Activated CD4-positive, alpha-beta memory T cell treated with anti-CD3 and anti-CD28 coated beads, Interleukin-2, amount 10 ng/mL, durations not matched to agents 7 days and 5 days (primary cell): ENCODE measurements around the gene ZFPM1. TPM values are rescaled to one million over a fixed set of nuclear protein-coding genes. Genes with fewer than 3 reads are reported as not detected.

ENCODE experiments used
- CTCF ChIA-PET: fragments of 350-600 bp; sonication (Branson Sonifier 250); formaldehyde crosslinking; loops from one replicate; lab custom pipeline; 2021; ENCODE audit warnings: antibody characterized with exemption, inconsistent platforms; lab: Charles Lee
- POLR2A ChIA-PET: fragments of 350-600 bp; sonication (Branson Sonifier 250); formaldehyde crosslinking; loops from one replicate; lab custom pipeline; 2021; ENCODE audit warnings: antibody characterized with exemption; lab: Charles Lee
- DNase-seq: peaks from one replicate; pipeline ENCODE4 v3.0.0-alpha.2; 2020
- H3K27ac Mint-ChIP-seq: one replicate; pipeline ENCODE4 v1.8.0; 2021; ENCODE audit warnings: mild to moderate bottlenecking, mixed read lengths
- H3K27me3 Mint-ChIP-seq: one replicate; pipeline ENCODE4 v1.8.0; 2021; ENCODE audit warnings: mixed read lengths
- H3K36me3 Mint-ChIP-seq: one replicate; pipeline ENCODE4 v1.8.0; 2021; ENCODE audit warnings: low read depth, mixed read lengths
- H3K4me1 Mint-ChIP-seq: one replicate; pipeline ENCODE4 v1.8.0; 2021; ENCODE audit warnings: mixed read lengths
- H3K4me3 Mint-ChIP-seq: one replicate; pipeline ENCODE4 v1.8.0; 2021; ENCODE audit warnings: mild to moderate bottlenecking, mixed read lengths
- H3K9me3 Mint-ChIP-seq: one replicate; pipeline ENCODE4 v1.8.0; 2021; ENCODE audit warnings: mixed read lengths
- total RNA-seq, 2 experiments: library from RNA; stranded (reverse); gene quantifications; one replicate each; pipeline ENCODE4 v1.2.3, GENCODE V29; 2021

The ZFPM1 gene
- total RNA-seq, 2 experiments from 2014 or later, result 15.4 to 15.7 TPM

- no peak overlapping the region for H3K4me3 Mint-ChIP-seq
- no peaks in the 10 kb centered on the region for H3K27me3 Mint-ChIP-seq
Measured at GRCh38 chr16:88412766-88413165, 40.3 kb upstream of the ZFPM1 start.

GRCh38 chr16:88413231-88413630 is 39.8 kb upstream of the ZFPM1 start:
- no peak overlapping the region for H3K27ac Mint-ChIP-seq
- CTCF ChIA-PET, result no interaction called here

More at GRCh38 chr16:88412766-88413165, 40.3 kb upstream of the ZFPM1 start:
- H3K4me1 Mint-ChIP-seq, result peaks cover 4% of the 10 kb centered on the region
- no peak for DNase-seq
- CTCF ChIA-PET, result no interaction called here
- H3K9me3 Mint-ChIP-seq, result no peaks in the 10 kb centered on the region
- no peak overlapping the region for H3K27ac Mint-ChIP-seq
- no peaks in the 10 kb centered on the region for H3K36me3 Mint-ChIP-seq
- POLR2A ChIA-PET, result no interaction called here

GRCh38 chr16:88413631-88414030 is 39.4 kb upstream of the ZFPM1 start:
- CTCF ChIA-PET, result no interaction called here
- Mint-ChIP-seq H3K27me3 (no peaks in the 10 kb centered on the region), H3K4me3 (no peak overlapping the region), H3K27ac (no peak overlapping the region), H3K9me3 (no peaks in the 10 kb centered on the region), H3K36me3 (no peaks in the 10 kb centered on the region), H3K4me1 (no peaks in the 10 kb centered on the region)
- POLR2A ChIA-PET, result no interaction called here
- DNase-seq, result no peak

More at GRCh38 chr16:88413231-88413630, 39.8 kb upstream of the ZFPM1 start:
- Mint-ChIP-seq H3K4me3 (no peak overlapping the region), H3K4me1 (no peaks in the 10 kb centered on the region), H3K27me3 (no peaks in the 10 kb centered on the region), H3K36me3 (no peaks in the 10 kb centered on the region), H3K9me3 (no peaks in the 10 kb centered on the region)
- POLR2A ChIA-PET, result no interaction called here
- no peak for DNase-seq

GRCh38 chr16:88414521-88415380 is 38.3 kb upstream of the ZFPM1 start:
- H3K4me1 Mint-ChIP-seq, result no peaks in the 10 kb centered on the region
- H3K27me3 Mint-ChIP-seq, result no peaks in the 10 kb centered on the region
- ChIA-PET POLR2A (interaction anchor here (1.1 kb wide), 1 partner anchor 16 kb away, joined by 3 read pairs; no protein-coding TSS in a partner anchor), CTCF (no interaction called here)
- no peak for DNase-seq
- H3K9me3 Mint-ChIP-seq, result no peaks in the 10 kb centered on the region
- H3K36me3 Mint-ChIP-seq, result no peaks in the 10 kb centered on the region
- H3K27ac Mint-ChIP-seq, result no peak overlapping the region
- H3K4me3 Mint-ChIP-seq, result no peak overlapping the region

- H3K4me1 Mint-ChIP-seq, result no peaks in the 10 kb centered on the region
- no peak for DNase-seq
- ChIA-PET POLR2A (interaction anchor here (1.1 kb wide), 1 partner anchor 15 kb away, joined by 3 read pairs; no protein-coding TSS in a partner anchor), CTCF (no interaction called here)
- no peak overlapping the region for H3K4me3 Mint-ChIP-seq
- no peaks in the 10 kb centered on the region for H3K27me3 Mint-ChIP-seq
- H3K36me3 Mint-ChIP-seq, result no peaks in the 10 kb centered on the region
- no peaks in the 10 kb centered on the region for H3K9me3 Mint-ChIP-seq
- no peak overlapping the region for H3K27ac Mint-ChIP-seq
Measured at GRCh38 chr16:88415381-88415705, 37.7 kb upstream of the ZFPM1 start.

- no peaks in the 10 kb centered on the region for H3K27me3 Mint-ChIP-seq
- H3K36me3 Mint-ChIP-seq, result no peaks in the 10 kb centered on the region
- no peak for DNase-seq
- CTCF ChIA-PET, result no interaction called here
- no peak overlapping the region for H3K27ac Mint-ChIP-seq
- no peaks in the 10 kb centered on the region for H3K9me3 Mint-ChIP-seq
- POLR2A ChIA-PET, result interaction anchor here (1.1 kb wide), 1 partner anchor 15 kb away, joined by 3 read pairs; no protein-coding TSS in a partner anchor
- no peak overlapping the region for H3K4me3 Mint-ChIP-seq
- no peaks in the 10 kb centered on the region for H3K4me1 Mint-ChIP-seq
Measured at GRCh38 chr16:88415713-88416323, 37.3 kb upstream of the ZFPM1 start.

- no peak overlapping the region for H3K4me3 Mint-ChIP-seq
- H3K4me1 Mint-ChIP-seq, result no peaks in the 10 kb centered on the region
- ChIA-PET CTCF (no interaction called here), POLR2A (no interaction called here)
- DNase-seq, result no peak
- H3K9me3 Mint-ChIP-seq, result no peaks in the 10 kb centered on the region
- no peaks in the 10 kb centered on the region for H3K27me3 Mint-ChIP-seq
- H3K36me3 Mint-ChIP-seq, result no peaks in the 10 kb centered on the region
- H3K27ac Mint-ChIP-seq, result no peak overlapping the region
Measured at GRCh38 chr16:88416686-88417085, 36.4 kb upstream of the ZFPM1 start.

GRCh38 chr16:88417684-88418476 is 35.2 kb upstream of the ZFPM1 start:
- DNase-seq, result no peak
- H3K36me3 Mint-ChIP-seq, result no peaks in the 10 kb centered on the region
- no peak overlapping the region for H3K27ac Mint-ChIP-seq
- H3K4me1 Mint-ChIP-seq, result no peaks in the 10 kb centered on the region
- H3K4me3 Mint-ChIP-seq, result no peak overlapping the region
- ChIA-PET POLR2A (no interaction called here), CTCF (no interaction called here)
- H3K27me3 Mint-ChIP-seq, result no peaks in the 10 kb centered on the region
- no peaks in the 10 kb centered on the region for H3K9me3 Mint-ChIP-seq

- Mint-ChIP-seq H3K4me3 (no peak overlapping the region), H3K36me3 (no peaks in the 10 kb centered on the region), H3K27me3 (no peaks in the 10 kb centered on the region), H3K4me1 (no peaks in the 10 kb centered on the region), H3K27ac (no peak overlapping the region), H3K9me3 (no peaks in the 10 kb centered on the region)
- POLR2A ChIA-PET, result no interaction called here
- CTCF ChIA-PET, result no interaction called here
- no peak for DNase-seq
Measured at GRCh38 chr16:88418869-88419268, 34.2 kb upstream of the ZFPM1 start.

GRCh38 chr16:88419790-88420189 is 33.3 kb upstream of the ZFPM1 start:
- Mint-ChIP-seq H3K27me3 (no peaks in the 10 kb centered on the region), H3K36me3 (no peaks in the 10 kb centered on the region), H3K4me1 (no peaks in the 10 kb centered on the region), H3K9me3 (no peaks in the 10 kb centered on the region), H3K27ac (no peak overlapping the region), H3K4me3 (no peak overlapping the region)
- CTCF ChIA-PET, result no interaction called here
- POLR2A ChIA-PET, result no interaction called here
- no peak for DNase-seq

GRCh38 chr16:88420496-88420895 is 32.6 kb upstream of the ZFPM1 start:
- POLR2A ChIA-PET, result no interaction called here
- DNase-seq, result no peak
- H3K4me3 Mint-ChIP-seq, result no peak overlapping the region
- H3K4me1 Mint-ChIP-seq, result no peaks in the 10 kb centered on the region
- H3K36me3 Mint-ChIP-seq, result no peaks in the 10 kb centered on the region
- H3K9me3 Mint-ChIP-seq, result no peaks in the 10 kb centered on the region
- CTCF ChIA-PET, result no interaction called here
- H3K27ac Mint-ChIP-seq, result no peak overlapping the region
- no peaks in the 10 kb centered on the region for H3K27me3 Mint-ChIP-seq

- POLR2A ChIA-PET, result no interaction called here
- H3K9me3 Mint-ChIP-seq, result no peaks in the 10 kb centered on the region
Measured at GRCh38 chr16:88421301-88421700, 31.8 kb upstream of the ZFPM1 start.

GRCh38 chr16:88421871-88422433 is 31.1 kb upstream of the ZFPM1 start:
- H3K36me3 Mint-ChIP-seq, result no peaks in the 10 kb centered on the region
- POLR2A ChIA-PET, result no interaction called here
- DNase-seq, result no peak
- no peaks in the 10 kb centered on the region for H3K27me3 Mint-ChIP-seq
- no peak overlapping the region for H3K4me3 Mint-ChIP-seq
- no peaks in the 10 kb centered on the region for H3K9me3 Mint-ChIP-seq
- CTCF ChIA-PET, result no interaction called here
- H3K27ac Mint-ChIP-seq, result no peak overlapping the region
- no peaks in the 10 kb centered on the region for H3K4me1 Mint-ChIP-seq

More at GRCh38 chr16:88421301-88421700, 31.8 kb upstream of the ZFPM1 start:
- Mint-ChIP-seq H3K27me3 (no peaks in the 10 kb centered on the region), H3K27ac (no peak overlapping the region), H3K4me1 (no peaks in the 10 kb centered on the region), H3K4me3 (no peak overlapping the region), H3K36me3 (no peaks in the 10 kb centered on the region)
- CTCF ChIA-PET, result no interaction called here
- no peak for DNase-seq
